SK-N-SH (cell line): ENCODE measurements around the gene TBXA2R. TPM values are rescaled to one million over a fixed set of nuclear protein-coding genes. Genes with fewer than 3 reads are reported as not detected.

ENCODE experiments used
- CTCF ChIA-PET: fragments of 300-600, 350-600 bp; formaldehyde crosslinking; extraction: SDS; loops from one replicate; lab custom pipeline; 2021; lab: Yijun Ruan, JAX
- POLR2A ChIA-PET: fragments of 350-600 bp; sonication (Branson Sonifier 250); formaldehyde crosslinking; extraction: SDS; loops from one replicate; lab custom pipeline; 2020; ENCODE audit warnings: antibody characterized with exemption, inconsistent platforms; lab: Yijun Ruan, JAX
- DNase-seq: peaks from one replicate; pipeline ENCODE4 v3.0.0; 2012
- H2AFZ ChIP-seq: fragments of 200-600 bp; sonication (generic); 2 replicates; pipeline ENCODE4 v1.8.1; 2016; ENCODE audit warnings: antibody characterized with exemption, mild to moderate bottlenecking, low read depth
- H3F3A ChIP-seq: fragments of 200-600 bp; sonication (generic); replicated peaks from 2 replicates; pipeline ENCODE3; 2016; ENCODE audit warnings: antibody characterized with exemption, mild to moderate bottlenecking; ENCODE audit not compliant: insufficient read depth
- H3K27ac ChIP-seq, 2 experiments: fragments of 200-500 bp in 1 of 2; fragments of 200-600 bp in 1 of 2; sonication (Bioruptor generic) in 1 of 2; sonication (generic), shearing (Covaris generic) in 1 of 2; 2 replicates each; pipeline versions ENCODE4 v1.5.1 to v1.6.1; 2014 to 2016; ENCODE audit warnings: low read depth in 2 of 2, inconsistent platforms in 1 of 2, low read length in 1 of 2, mild to moderate bottlenecking in 1 of 2, mixed read lengths in 1 of 2
- H3K27me3 ChIP-seq: fragments of 200-600 bp; sonication (generic), shearing (Covaris generic); 2 replicates; pipeline ENCODE4 v1.6.1; 2016; ENCODE audit warnings: mixed run types; ENCODE audit not compliant: insufficient read depth
- H3K36me3 ChIP-seq, 2 experiments: fragments of 200-500 bp in 1 of 2; fragments of 200-600 bp in 1 of 2; sonication (Bioruptor generic) in 1 of 2; sonication (generic) in 1 of 2; replicated peaks in 1 of 2; 2 replicates each; pipeline versions ENCODE3 to v1.5.1; 2014 to 2016; ENCODE audit warnings: low read length in 1 of 2, mild to moderate bottlenecking in 1 of 2; ENCODE audit not compliant: insufficient read depth in 2 of 2, control insufficient read depth in 1 of 2
- H3K4me1 ChIP-seq, 2 experiments: fragments of 200-500 bp in 1 of 2; fragments of 200-600 bp in 1 of 2; sonication (Bioruptor generic) in 1 of 2; sonication (generic), shearing (Covaris generic) in 1 of 2; 2 replicates each; pipeline versions ENCODE4 v1.5.1 to v1.6.1; 2014 to 2016; ENCODE audit warnings: low read depth in 1 of 2, low read length in 1 of 2, mixed run types in 1 of 2; ENCODE audit not compliant: insufficient read depth in 2 of 2, control insufficient read depth in 1 of 2
- H3K4me2 ChIP-seq: fragments of 200-600 bp; sonication (generic), shearing (Covaris generic); 2 replicates; pipeline ENCODE4 v1.6.1; 2017; ENCODE audit warnings: mixed run types
- H3K4me3 ChIP-seq, 2 experiments: fragments of 200-500 bp in 1 of 2; fragments of 200-600 bp in 1 of 2; sonication (Bioruptor generic) in 1 of 2; sonication (generic), shearing (Covaris generic) in 1 of 2; 2 replicates each; pipeline versions ENCODE4 v1.5.1 to v1.8.1; 2014 to 2016; ENCODE audit warnings: low read depth in 2 of 2, inconsistent platforms in 1 of 2, low read length in 1 of 2, mild to moderate bottlenecking in 1 of 2, mixed read lengths in 1 of 2, moderate library complexity in 1 of 2
- H3K79me2 ChIP-seq: fragments of 200-600 bp; sonication (generic); 2 replicates; pipeline ENCODE4 v1.8.1; 2017; ENCODE audit warnings: mild to moderate bottlenecking; ENCODE audit not compliant: insufficient read depth
- H3K9ac ChIP-seq: fragments of 200-600 bp; sonication (generic); 2 replicates; pipeline ENCODE4 v1.6.1; 2017; ENCODE audit warnings: mixed run types
- H3K9me2 ChIP-seq: fragments of 200-600 bp; sonication (generic); 2 replicates; pipeline ENCODE4 v1.6.1; 2017; ENCODE audit warnings: mixed run types
- H3K9me3 ChIP-seq: fragments of 200-600 bp; sonication (generic); 2 replicates; pipeline ENCODE4 v1.6.1; 2017; ENCODE audit warnings: mixed run types, mild to moderate bottlenecking, moderate library complexity
- H4K20me1 ChIP-seq: fragments of 200-600 bp; sonication (generic); 2 replicates; pipeline ENCODE4 v1.6.1; 2017; ENCODE audit warnings: mild to moderate bottlenecking, mixed run types; ENCODE audit not compliant: insufficient read depth
- FOSL2 ChIP-seq: IDR thresholded peaks from 2 replicates; pipeline ENCODE4 v1.4.0; 2012; ENCODE audit warnings: low read depth, mild to moderate bottlenecking, moderate library complexity, borderline replicate concordance
- IRF3 ChIP-seq: fragments of 150-350 bp; IDR thresholded peaks from 2 replicates; pipeline ENCODE4 v1.6.1; 2016; ENCODE audit warnings: mild to moderate bottlenecking, low read depth, low read length
- PBX3 ChIP-seq: IDR thresholded peaks from 2 replicates; pipeline ENCODE4; 2012
- REST ChIP-seq: IDR thresholded peaks from 2 replicates; pipeline ENCODE4 v1.6.1; 2012; ENCODE audit warnings: mild to moderate bottlenecking, low read depth, low read length, moderate library complexity
- TEAD4 ChIP-seq: IDR thresholded peaks from 2 replicates; pipeline ENCODE4 v1.4.0; 2012; ENCODE audit warnings: mild to moderate bottlenecking, borderline replicate concordance; ENCODE audit not compliant: insufficient read depth
- USF2 ChIP-seq: fragments of 150-350 bp; IDR thresholded peaks from 2 replicates; pipeline ENCODE4 v1.6.1; 2017; ENCODE audit warnings: antibody characterized with exemption, low read length, low read depth, borderline replicate concordance
- WGBS: methylation state at CpG from one replicate; pipeline ENCODE4 v1.1.6; 2017; ENCODE audit warnings: low lambda C conversion rate; 5-methylcytosine and 5-hydroxymethylcytosine counted together
- polyA plus RNA-seq, 3 experiments: library from polyadenylated mRNA; depleted of rRNA; stranded (reverse); fragments of >200 nt; gene quantifications; 2 replicates each; pipeline ENCODE4 v1.2.3, GENCODE V29; 2012
- TF ChIP-seq, protein P1 (sequence below): IDR thresholded peaks from 2 replicates; pipeline ENCODE4 v1.4.0; 2012; ENCODE audit warnings: low read depth, borderline replicate concordance

TBXA2R gene
- polyA plus RNA-seq, 1 of the 3 experiments (the other 2 are of a cell fraction): 0.92 TPM

GRCh38 chr19:3620145-3620816 is 13.6 kb upstream of the TBXA2R start:
- no peaks in the 10 kb centered on the region for H3K27me3 ChIP-seq
- no peak overlapping the region for H3K4me3 ChIP-seq
- no peak overlapping the region for H3K9ac ChIP-seq
- no peak overlapping the region for H3K4me2 ChIP-seq
- no peaks in the 10 kb centered on the region for H3F3A ChIP-seq
- peaks cover 4 to 5% of the 10 kb centered on the region in 2 experiments; a peak in 2 of 4 replicates for H3K4me1 ChIP-seq
- H3K9me3 ChIP-seq: no peaks in the 10 kb centered on the region
- TF ChIP-seq FOSL2: no peak
- TF ChIP-seq IRF3: no peak
- TF ChIP-seq TEAD4: no peak
- TF ChIP-seq PBX3: no peak
- TF ChIP-seq USF2: no peak
- no peak for TF ChIP-seq REST
- TF ChIP-seq, protein P1, sequence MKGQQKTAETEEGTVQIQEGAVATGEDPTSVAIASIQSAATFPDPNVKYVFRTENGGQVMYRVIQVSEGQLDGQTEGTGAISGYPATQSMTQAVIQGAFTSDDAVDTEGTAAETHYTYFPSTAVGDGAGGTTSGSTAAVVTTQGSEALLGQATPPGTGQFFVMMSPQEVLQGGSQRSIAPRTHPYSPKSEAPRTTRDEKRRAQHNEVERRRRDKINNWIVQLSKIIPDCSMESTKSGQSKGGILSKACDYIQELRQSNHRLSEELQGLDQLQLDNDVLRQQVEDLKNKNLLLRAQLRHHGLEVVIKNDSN: no peak
- TF ChIP-seq, all 33 proteins: peak for 0
- POLR2A ChIA-PET: no interaction called here
- no peak for DNase-seq
- no peak overlapping the region for H3K27ac ChIP-seq
- H3K79me2 ChIP-seq: peaks cover 26% of the 10 kb centered on the region
- no peaks in the 10 kb centered on the region for H3K9me2 ChIP-seq
- no peak overlapping the region for H2AFZ ChIP-seq
- CTCF ChIA-PET: interaction anchor here (1.0 to 5.8 kb wide), 7 partner anchors 19 to 315 kb away, joined by 3 to 49 read pairs (median 4); partner anchors contain the start of gene GIPC3
- peaks cover 0 to 19% of the 10 kb centered on the region in 2 experiments for H3K36me3 ChIP-seq
- 100% methylated on average over 2 of the region's 19 CpGs for WGBS
- H4K20me1 ChIP-seq: peaks cover 6% of the 10 kb centered on the region; the same call in 1 of the 2 replicates
